Lower lobe of right lung (tissue), 2 donors: Measurements from ENCODE around the gene ACAA2. TPM values are rescaled to one million over a fixed set of nuclear protein-coding genes. Genes with fewer than 3 reads are reported as not detected.
"Not testable (repeated sequence)": the region's sequence is repeated elsewhere in the genome, so short reads cannot be mapped to it uniquely, and the experiment has no call there.

Experiments
- ATAC-seq, 2 donors: fragments of 200-7000 bp; cut with Tn5 transposase; one replicate each; pipeline ENCODE4 v1.9.1; 2020 to 2022; ENCODE audit warnings: mild to moderate bottlenecking in 2 of 2, moderate library complexity in 2 of 2
- DNase-seq: peaks from one replicate; pipeline ENCODE4 v3.0.0-alpha.2; 2020
- H3K27ac ChIP-seq: fragments of 200-600 bp; one replicate; pipeline ENCODE4 v1.8.0; 2022
- H3K27me3 ChIP-seq: fragments of 200-600 bp; one replicate; pipeline ENCODE4 v1.8.0; 2022; ENCODE audit warnings: low read depth
- H3K36me3 ChIP-seq: fragments of 200-600 bp; one replicate; pipeline ENCODE4 v1.8.0; 2022; ENCODE audit warnings: mild to moderate bottlenecking
- H3K4me1 ChIP-seq: fragments of 200-600 bp; one replicate; pipeline ENCODE4 v1.8.0; 2022
- H3K4me3 ChIP-seq: fragments of 200-600 bp; one replicate; pipeline ENCODE4 v1.8.0; 2022; ENCODE audit warnings: mild to moderate bottlenecking
- H3K9me3 ChIP-seq: fragments of 200-600 bp; one replicate; pipeline ENCODE4 v1.8.0; 2022
- intact Hi-C: fragments of 100-400 bp; cut with DNase I; formaldehyde crosslinking; loops from one replicate; pipeline ENCODE4 v1.11.0; 2022
- total RNA-seq: library from RNA; stranded (reverse); fragmentation: NEBNext Ultra II Directional; extraction: Animal tissue kit (Norgen Biotek cat#: 25700); gene quantifications from one replicate; pipeline ENCODE4 v1.2.1, GENCODE V29; 2021
- TF ChIP-seq, protein P1 (sequence below): fragments of 200-600 bp; IDR thresholded peaks from one replicate; pipeline ENCODE4 v1.8.0; 2022; ENCODE audit warnings: antibody characterized with exemption, mild to moderate bottlenecking
- donor health status: DM: no; HTN: yes; CAD: no; lungs with severe emphysema.

The ACAA2 gene
- total RNA-seq, 1 donor from 2014 or later = 71.3 TPM

DNA sequence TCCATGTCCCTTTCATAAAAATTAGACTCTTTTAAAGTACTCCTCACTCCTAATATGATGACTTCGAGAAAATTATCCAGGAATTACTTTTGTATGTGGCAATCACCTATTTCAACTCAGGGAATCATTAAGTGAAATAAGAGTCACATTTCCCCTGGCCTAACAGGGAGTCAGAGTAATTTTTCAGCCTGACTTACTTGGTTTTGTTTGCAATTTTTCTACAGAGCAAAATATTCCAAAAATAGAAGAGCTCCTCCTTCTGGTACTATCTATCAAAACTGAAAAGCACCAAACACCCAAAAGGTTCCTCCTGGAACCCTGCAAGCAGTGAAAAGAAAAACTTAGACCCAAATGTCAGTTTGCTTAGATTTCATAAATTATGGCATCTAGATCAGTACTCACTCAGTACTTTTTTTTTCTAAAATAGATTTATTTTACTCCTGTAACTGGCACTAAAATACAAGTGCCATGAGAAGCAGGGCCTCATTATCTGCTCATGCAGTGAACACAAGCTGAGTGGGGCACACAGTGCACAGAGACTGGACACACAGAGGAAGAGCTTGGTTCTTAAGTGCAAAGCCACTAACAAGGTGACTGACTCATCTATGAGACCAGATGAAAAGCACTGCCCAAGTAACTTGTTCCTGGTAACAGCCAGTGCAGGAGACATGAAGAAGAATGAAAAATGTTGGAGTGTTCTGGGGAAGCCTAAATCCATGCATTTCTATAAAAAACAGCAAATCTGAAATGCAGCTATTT, 28.7 kb downstream of the ACAA2 start:
- no peak for DNase-seq
- intact Hi-C loops = no loop called here

DNA sequence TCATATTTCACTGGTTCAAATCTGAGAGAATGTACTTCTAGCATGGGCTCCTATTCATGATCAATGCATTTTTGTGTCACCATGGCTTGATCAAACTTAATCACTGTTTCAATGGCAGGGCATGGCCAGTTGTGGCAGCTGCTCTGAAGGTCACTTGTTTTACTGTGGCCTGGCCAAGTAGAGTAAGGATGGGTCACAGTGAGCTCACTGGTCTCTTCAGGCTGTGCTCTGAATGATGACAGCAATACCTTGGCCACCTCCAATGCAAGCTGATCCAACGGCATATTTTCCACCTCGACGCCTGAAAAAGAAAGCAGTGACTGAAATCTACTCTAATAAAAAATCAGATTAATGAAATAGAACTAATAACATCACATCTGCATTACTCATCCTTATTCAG, 29.7 kb downstream of the ACAA2 start:
- H3K4me3 ChIP-seq, H3K27me3 ChIP-seq, H3K4me1 ChIP-seq, DNase-seq, intact Hi-C loops, ATAC-seq, H3K9me3 ChIP-seq, H3K27ac ChIP-seq: not testable (repeated sequence)
- H3K36me3 ChIP-seq = peaks cover 91% of the 10 kb centered on the region

More for the DNA sequence above, 28.7 kb downstream of the ACAA2 start:
- H3K36me3 ChIP-seq = peaks cover 91% of the 10 kb centered on the region
- H3K27ac ChIP-seq = no peak overlapping the region
- no peaks in the 10 kb centered on the region for H3K27me3 ChIP-seq
- no peaks in the 10 kb centered on the region for H3K9me3 ChIP-seq
- H3K4me3 ChIP-seq = no peak overlapping the region
- TF ChIP-seq, protein P1, sequence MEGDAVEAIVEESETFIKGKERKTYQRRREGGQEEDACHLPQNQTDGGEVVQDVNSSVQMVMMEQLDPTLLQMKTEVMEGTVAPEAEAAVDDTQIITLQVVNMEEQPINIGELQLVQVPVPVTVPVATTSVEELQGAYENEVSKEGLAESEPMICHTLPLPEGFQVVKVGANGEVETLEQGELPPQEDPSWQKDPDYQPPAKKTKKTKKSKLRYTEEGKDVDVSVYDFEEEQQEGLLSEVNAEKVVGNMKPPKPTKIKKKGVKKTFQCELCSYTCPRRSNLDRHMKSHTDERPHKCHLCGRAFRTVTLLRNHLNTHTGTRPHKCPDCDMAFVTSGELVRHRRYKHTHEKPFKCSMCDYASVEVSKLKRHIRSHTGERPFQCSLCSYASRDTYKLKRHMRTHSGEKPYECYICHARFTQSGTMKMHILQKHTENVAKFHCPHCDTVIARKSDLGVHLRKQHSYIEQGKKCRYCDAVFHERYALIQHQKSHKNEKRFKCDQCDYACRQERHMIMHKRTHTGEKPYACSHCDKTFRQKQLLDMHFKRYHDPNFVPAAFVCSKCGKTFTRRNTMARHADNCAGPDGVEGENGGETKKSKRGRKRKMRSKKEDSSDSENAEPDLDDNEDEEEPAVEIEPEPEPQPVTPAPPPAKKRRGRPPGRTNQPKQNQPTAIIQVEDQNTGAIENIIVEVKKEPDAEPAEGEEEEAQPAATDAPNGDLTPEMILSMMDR = peak; percentile 27
- H3K4me1 ChIP-seq = no peaks in the 10 kb centered on the region
- ATAC-seq = no peak

DNA sequence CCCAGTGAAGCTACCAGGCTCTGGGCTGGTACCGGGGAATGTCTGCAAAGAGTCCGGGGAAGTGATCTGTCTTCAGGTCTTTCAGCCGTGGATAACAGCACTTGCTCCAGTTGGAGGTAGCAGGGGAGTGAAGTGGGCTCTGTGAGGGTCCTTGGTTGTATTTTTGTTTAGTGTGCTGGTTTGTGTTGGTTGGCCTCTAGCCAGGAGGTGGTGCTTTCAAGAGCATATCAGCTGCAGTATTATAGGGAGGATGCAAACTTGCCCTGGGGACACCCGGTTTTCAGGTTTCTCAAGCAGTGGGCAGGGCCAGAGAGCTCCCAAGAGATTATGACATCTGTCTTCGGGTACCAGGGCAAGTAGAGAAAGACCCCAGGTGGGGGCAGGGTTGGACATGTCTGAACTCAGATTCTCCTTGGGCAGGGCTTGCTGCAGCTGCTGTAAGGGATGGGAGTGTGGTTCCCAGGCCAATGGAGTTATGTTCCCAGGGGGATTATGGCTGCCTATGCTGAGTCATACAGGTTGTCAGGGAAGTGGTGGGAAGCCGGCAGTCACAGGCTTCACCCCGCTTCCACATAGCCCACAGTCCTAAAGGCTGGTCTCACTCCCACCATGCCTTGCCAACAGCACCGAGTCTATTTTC, 34.4 kb downstream of the ACAA2 start:
- Histone ChIP-seq H3K27ac (no peak overlapping the region), H3K4me1 (no peaks in the 10 kb centered on the region), H3K27me3 (no peaks in the 10 kb centered on the region), H3K4me3 (no peak overlapping the region), H3K36me3 (peaks cover 48% of the 10 kb centered on the region), H3K9me3 (no peaks in the 10 kb centered on the region)
- no peak for ATAC-seq
- TF ChIP-seq, protein P1 = no peak
- intact Hi-C loops = no loop called here
- DNase-seq = no peak

DNA sequence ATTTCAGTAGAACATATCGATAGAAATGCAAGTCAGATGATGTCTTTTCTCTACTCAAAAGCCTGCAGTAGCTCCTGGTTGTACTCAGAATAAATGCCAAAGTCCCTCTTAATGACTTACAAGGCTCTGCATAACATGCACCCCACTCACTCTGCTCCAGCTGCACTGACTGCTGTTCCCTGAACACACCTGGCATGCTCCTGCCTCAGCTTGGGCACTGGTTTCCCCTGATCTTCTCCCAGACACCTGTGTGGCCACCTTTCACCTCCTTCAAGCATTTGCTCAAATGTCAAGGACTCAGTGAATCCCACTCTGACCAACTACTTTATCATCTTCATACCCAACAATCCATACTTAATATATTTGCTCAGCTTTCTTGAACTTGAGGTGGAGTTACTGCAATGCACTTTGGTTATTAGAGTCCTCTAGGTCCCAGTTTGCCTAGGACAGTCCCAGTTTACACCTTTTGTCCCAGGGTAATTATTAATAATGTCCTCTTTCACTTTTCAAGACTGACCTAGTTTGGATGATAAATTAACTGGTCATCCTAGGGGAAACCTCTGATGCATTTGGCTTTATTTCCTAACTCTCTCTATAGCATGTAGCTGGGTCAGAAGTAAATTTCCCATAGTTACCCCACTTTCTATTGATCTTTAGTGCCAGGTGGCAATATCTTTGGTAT, 44.1 kb downstream of the ACAA2 start:
- H3K9me3 ChIP-seq = no peaks in the 10 kb centered on the region
- H3K27me3 ChIP-seq = no peaks in the 10 kb centered on the region
- no peaks in the 10 kb centered on the region for H3K36me3 ChIP-seq
- intact Hi-C loops = no loop called here
- ATAC-seq = no peak
- TF ChIP-seq, protein P1 = no peak
- no peak for DNase-seq
- H3K4me3 ChIP-seq = no peak overlapping the region
- no peak overlapping the region for H3K27ac ChIP-seq
- no peaks in the 10 kb centered on the region for H3K4me1 ChIP-seq

DNA sequence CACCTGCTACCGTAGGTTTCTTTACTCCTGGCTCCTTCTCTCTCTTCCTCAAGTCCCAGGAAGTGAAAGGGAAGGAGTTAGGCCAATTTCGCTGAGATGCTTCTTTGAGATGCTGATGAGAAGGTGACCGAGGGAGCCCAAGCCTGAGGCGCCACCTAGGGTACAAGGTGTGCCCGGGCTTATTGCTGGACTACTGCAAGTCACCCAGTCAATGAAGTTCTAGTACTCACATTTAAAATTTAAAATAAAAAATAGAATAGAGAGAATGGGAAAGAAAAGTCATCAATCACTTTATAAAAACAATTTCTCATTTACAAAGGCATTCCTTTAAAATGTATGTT, 45.3 kb downstream of the ACAA2 start:
- intact Hi-C loops = no loop called here
- TF ChIP-seq, protein P1 = peak; percentile 59
- no peaks in the 10 kb centered on the region for H3K36me3 ChIP-seq
- H3K9me3 ChIP-seq = no peaks in the 10 kb centered on the region
- H3K4me1 ChIP-seq = no peaks in the 10 kb centered on the region
- peak; percentile 55 to 64 for ATAC-seq
- DNase-seq = no peak
- no peak overlapping the region for H3K4me3 ChIP-seq
- no peaks in the 10 kb centered on the region for H3K27me3 ChIP-seq
- H3K27ac ChIP-seq = no peak overlapping the region
